Stimulated activated naive CD8-positive, alpha-beta T cell treated with anti-CD3 and anti-CD28 coated beads, Interleukin-15, Interleukin-2, amounts not matched to agents 100 ng/mL and 50 ng/mL, for 24 hours (primary cell): ENCODE measurements around the gene CARD9.

Source experiments
- H3K27ac Mint-ChIP-seq: one replicate; pipeline ENCODE4 v1.8.0; 2021; ENCODE audit warnings: mild to moderate bottlenecking, mixed read lengths
- H3K27me3 Mint-ChIP-seq: one replicate; pipeline ENCODE4 v1.8.0; 2021; ENCODE audit warnings: mixed read lengths
- H3K36me3 Mint-ChIP-seq: one replicate; pipeline ENCODE4 v1.8.0; 2021; ENCODE audit warnings: low read depth, mixed read lengths
- H3K4me1 Mint-ChIP-seq: one replicate; pipeline ENCODE4 v1.8.0; 2021; ENCODE audit warnings: low read depth, mixed read lengths
- H3K4me3 Mint-ChIP-seq: one replicate; pipeline ENCODE4 v1.8.0; 2021; ENCODE audit warnings: mild to moderate bottlenecking, mixed read lengths
- H3K9me3 Mint-ChIP-seq: one replicate; pipeline ENCODE4 v1.8.0; 2021; ENCODE audit warnings: mixed read lengths

Gene CARD9

DNA sequence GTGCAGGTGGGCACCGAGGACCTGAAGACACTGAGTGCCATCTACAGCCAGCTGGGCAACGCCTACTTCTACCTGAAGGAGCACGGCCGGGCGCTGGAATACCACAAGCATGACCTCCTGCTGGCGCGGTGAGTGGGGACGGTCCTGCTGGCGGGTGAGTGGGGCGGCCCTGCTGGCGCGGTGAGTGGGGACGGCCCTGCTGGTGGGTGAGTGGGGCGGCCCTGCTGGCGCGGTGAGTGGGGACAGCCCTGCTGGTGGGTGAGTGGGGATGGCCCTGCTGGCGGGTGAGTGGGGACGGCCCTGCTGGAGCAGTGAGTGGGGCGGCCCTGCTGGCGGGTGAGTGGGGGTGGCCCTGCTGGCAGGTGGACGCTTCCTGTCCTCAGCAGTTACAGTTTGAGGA, 38.9 kb downstream of the CARD9 start:
- no peaks in the 10 kb centered on the region for H3K27me3 Mint-ChIP-seq
- no peak overlapping the region for H3K4me3 Mint-ChIP-seq
- no peaks in the 10 kb centered on the region for H3K36me3 Mint-ChIP-seq

DNA sequence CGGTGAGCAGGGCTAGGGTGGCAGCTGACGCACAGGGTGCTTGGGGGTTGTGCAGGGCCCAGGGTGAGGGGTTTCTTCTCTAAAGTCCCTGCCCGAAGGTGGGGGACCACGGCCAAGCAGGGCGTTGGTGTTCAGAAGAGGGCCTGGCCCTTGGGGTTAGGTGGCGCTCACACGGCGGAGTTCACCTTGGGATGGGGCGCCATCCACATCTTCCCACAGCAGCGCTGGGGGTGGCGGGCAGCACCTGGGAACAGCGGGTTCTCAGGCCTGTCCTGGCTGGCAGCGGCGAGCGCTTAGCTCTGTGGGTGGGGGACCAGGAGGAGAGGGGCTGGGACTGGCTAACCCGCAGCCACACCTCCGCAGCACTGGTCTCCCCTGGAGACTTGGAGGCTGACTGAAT, 40.0 kb downstream of the CARD9 start:
- no peaks in the 10 kb centered on the region for H3K4me1 Mint-ChIP-seq
- H3K27me3 Mint-ChIP-seq = no peaks in the 10 kb centered on the region
- no peak overlapping the region for H3K4me3 Mint-ChIP-seq
- no peak overlapping the region for H3K27ac Mint-ChIP-seq
- H3K9me3 Mint-ChIP-seq = no peaks in the 10 kb centered on the region
- H3K36me3 Mint-ChIP-seq = no peaks in the 10 kb centered on the region

More for the DNA sequence above, 38.9 kb downstream of the CARD9 start:
- Mint-ChIP-seq H3K4me1 (no peaks in the 10 kb centered on the region), H3K9me3 (no peaks in the 10 kb centered on the region), H3K27ac (no peak overlapping the region)

GRCh38 chr9:136333045-136333444, 40.4 kb downstream of the CARD9 start:
- Mint-ChIP-seq H3K9me3 (no peaks in the 10 kb centered on the region), H3K27me3 (no peaks in the 10 kb centered on the region), H3K36me3 (no peaks in the 10 kb centered on the region), H3K27ac (no peak overlapping the region), H3K4me3 (no peak overlapping the region), H3K4me1 (no peaks in the 10 kb centered on the region)

GRCh38 chr9:136332482-136332983, 40.9 kb downstream of the CARD9 start:
- H3K27ac Mint-ChIP-seq = no peak overlapping the region
- no peaks in the 10 kb centered on the region for H3K27me3 Mint-ChIP-seq
- no peak overlapping the region for H3K4me3 Mint-ChIP-seq
- no peaks in the 10 kb centered on the region for H3K9me3 Mint-ChIP-seq
- no peaks in the 10 kb centered on the region for H3K36me3 Mint-ChIP-seq
- no peaks in the 10 kb centered on the region for H3K4me1 Mint-ChIP-seq

DNA sequence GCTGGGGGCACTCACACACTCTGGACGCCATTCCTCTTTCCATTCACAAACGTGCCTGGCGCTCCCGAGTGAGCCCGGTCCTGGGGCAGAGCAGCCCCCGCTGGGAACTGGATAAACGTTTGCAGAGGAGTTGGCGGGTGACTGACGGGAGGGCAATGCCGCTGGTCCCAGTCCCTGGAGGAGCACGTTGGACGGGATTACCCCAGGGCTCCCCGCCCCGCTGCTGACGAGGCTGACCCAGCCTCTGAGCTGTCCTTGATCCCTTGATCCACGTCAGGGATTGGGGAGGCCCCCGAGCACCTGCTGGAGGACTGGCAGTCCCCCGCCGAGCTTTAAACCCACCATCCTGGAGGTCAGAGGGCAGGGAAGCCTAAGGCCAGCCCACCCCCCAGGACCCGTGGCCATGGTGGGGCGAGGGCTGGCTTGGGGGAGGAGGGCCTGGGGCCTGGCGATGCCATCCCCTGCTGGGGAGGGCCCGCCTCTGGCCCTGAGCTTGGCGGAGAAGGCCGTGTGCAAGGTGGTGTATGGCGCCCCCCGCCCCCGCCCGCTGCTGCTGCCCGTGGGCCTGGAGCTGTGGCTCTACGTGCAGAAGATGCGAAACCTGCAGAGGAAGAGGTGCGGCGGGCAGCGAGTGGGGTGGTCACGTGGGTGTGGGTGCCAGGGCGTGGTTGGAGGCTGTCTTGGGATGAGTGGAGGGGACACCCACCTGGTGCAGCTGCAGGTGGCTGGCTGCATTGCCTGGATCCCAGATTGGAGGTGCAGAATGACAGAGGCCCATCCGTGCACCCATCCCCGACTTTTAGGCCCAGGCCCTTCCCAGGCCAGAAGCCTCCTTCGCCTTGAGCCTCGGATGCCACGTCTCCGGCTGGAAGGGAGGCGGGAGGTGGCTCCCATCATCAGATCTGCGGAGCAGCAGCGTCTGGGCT, 41.6 kb downstream of the CARD9 start:
- no peak overlapping the region for H3K4me3 Mint-ChIP-seq
- no peaks in the 10 kb centered on the region for H3K9me3 Mint-ChIP-seq
- no peaks in the 10 kb centered on the region for H3K27me3 Mint-ChIP-seq
- H3K27ac Mint-ChIP-seq = no peak overlapping the region
- H3K4me1 Mint-ChIP-seq = no peaks in the 10 kb centered on the region
- no peaks in the 10 kb centered on the region for H3K36me3 Mint-ChIP-seq

DNA sequence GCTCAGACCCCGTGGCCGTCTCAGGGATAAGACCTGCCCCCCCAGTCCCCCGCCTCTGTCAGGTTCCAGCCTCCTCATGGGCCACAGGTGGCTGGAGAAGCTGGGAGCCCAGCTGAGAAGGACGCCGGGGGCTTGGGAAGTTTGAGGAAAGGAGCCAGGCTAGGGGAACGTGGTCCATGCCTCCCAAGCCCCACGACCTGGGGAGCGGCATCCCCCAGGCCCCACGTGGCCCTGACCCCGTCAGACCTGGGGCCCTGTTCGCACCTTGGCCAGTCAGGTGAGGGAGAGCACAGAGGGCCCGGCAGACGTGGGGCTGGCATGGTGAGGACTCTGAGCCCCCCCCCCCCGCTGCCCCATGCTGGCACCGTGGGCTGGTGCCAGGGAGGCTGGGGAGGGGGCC, 42.4 kb downstream of the CARD9 start:
- no peaks in the 10 kb centered on the region for H3K9me3 Mint-ChIP-seq
- no peaks in the 10 kb centered on the region for H3K4me1 Mint-ChIP-seq
- H3K4me3 Mint-ChIP-seq = no peak overlapping the region
- H3K36me3 Mint-ChIP-seq = no peaks in the 10 kb centered on the region
- H3K27ac Mint-ChIP-seq = no peak overlapping the region
- H3K27me3 Mint-ChIP-seq = no peaks in the 10 kb centered on the region

DNA sequence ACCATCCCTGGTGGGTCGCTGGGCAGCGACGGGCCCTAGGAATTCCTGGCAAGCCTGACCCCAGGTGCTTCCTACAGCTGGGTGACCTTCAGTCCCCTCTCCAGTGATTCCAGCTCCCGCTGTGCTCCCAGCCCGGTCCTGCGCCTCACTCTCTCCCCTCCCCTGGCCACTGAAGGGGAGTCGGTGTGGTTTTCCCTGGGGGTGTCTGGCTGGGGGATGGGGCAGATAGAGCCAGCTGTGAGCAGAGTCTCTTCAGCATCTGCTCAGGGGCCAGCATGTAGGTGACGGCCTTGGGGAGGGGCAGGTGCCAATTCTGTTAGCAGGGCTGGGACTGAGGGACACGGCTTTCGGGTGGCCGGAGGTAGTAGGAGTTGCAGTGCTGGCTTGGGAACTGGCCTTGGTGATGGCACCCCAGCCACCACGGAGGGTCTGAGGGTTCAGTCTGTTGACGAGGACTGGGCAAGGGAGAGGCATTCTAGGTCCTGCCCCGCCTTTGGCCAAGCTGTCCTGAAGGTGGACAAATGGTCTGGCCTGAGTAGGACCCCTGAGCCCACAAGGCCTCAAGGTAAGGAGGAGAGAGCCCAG, 43.0 kb downstream of the CARD9 start:
- H3K4me3 Mint-ChIP-seq = no peak overlapping the region
- no peaks in the 10 kb centered on the region for H3K9me3 Mint-ChIP-seq
- no peaks in the 10 kb centered on the region for H3K27me3 Mint-ChIP-seq
- no peak overlapping the region for H3K27ac Mint-ChIP-seq
- H3K4me1 Mint-ChIP-seq = no peaks in the 10 kb centered on the region
- no peaks in the 10 kb centered on the region for H3K36me3 Mint-ChIP-seq

GRCh38 chr9:136329636-136330405, 43.6 kb downstream of the CARD9 start:
- no peaks in the 10 kb centered on the region for H3K36me3 Mint-ChIP-seq
- H3K27me3 Mint-ChIP-seq = no peaks in the 10 kb centered on the region
- H3K27ac Mint-ChIP-seq = no peak overlapping the region
- no peak overlapping the region for H3K4me3 Mint-ChIP-seq
- H3K9me3 Mint-ChIP-seq = no peaks in the 10 kb centered on the region
- H3K4me1 Mint-ChIP-seq = no peaks in the 10 kb centered on the region

GRCh38 chr9:136329211-136329627, 44.2 kb downstream of the CARD9 start:
- Mint-ChIP-seq H3K27me3 (no peaks in the 10 kb centered on the region), H3K27ac (no peak overlapping the region), H3K9me3 (no peaks in the 10 kb centered on the region), H3K4me3 (no peak overlapping the region), H3K36me3 (no peaks in the 10 kb centered on the region), H3K4me1 (no peaks in the 10 kb centered on the region)

DNA sequence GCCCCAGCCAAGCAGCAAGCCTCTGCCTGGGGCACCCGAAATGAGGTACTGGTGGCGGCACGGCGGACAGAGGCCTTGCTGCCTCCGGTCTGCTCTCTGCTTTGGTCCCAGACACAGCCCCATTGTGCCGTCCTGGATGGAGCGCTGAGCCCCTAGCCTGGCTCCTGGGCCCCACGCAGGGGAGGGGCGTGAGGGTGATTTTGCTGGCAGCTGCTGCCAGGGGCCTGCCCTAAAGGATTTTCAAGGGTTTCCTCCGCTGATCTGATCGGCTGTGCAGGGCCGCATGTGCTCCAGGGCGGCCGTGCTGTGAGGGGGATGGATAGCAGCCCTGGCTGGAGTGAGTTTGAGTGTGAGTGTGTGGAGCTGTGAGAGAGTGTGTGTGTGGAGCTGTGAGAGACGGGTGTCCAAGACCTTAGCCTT, 44.8 kb downstream of the CARD9 start:
- no peaks in the 10 kb centered on the region for H3K9me3 Mint-ChIP-seq
- H3K27me3 Mint-ChIP-seq = no peaks in the 10 kb centered on the region
- H3K4me3 Mint-ChIP-seq = peak overlapping the region; percentile 51
- H3K36me3 Mint-ChIP-seq = no peaks in the 10 kb centered on the region
- no peak overlapping the region for H3K27ac Mint-ChIP-seq
- H3K4me1 Mint-ChIP-seq = no peaks in the 10 kb centered on the region

- Mint-ChIP-seq H3K27ac (no peak overlapping the region), H3K4me3 (peak overlapping the region; percentile 17), H3K4me1 (no peaks in the 10 kb centered on the region)
Observed at GRCh38 chr9:136328011-136328621, 45.4 kb downstream of the CARD9 start.

DNA sequence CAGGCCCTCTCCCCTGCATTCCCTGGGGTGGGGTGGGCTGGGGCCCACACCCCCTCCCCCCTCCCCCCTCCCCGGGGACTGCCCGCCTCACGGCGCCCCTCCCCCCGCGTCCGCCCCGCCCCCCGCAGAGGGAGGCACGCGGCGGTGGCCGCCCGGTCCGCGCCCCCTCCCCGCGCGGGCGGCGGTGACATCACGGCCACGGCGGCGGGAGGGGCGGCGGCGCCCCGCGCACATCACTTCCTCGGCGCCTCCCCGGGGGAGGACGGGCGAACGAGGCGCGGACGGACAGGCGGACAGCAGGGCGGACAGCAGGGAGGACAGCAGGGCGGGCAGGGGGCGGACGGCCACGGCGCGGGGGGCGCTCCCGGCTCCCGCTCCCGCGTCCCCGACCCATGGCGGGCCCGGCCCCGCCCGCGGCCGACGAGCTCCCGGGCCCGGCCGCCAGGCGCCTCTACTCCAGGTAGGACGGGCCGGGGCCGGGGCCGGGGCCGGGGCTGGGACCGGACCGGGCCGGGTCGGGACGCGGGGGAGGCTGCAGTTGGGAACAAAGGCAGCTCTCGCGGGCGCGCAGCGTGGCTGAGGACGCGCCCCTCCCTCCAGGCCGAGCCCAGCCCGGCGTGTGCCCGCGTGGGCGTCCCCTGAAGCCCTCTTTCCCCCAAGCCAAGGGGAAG, 46.0 kb downstream of the CARD9 start, which contains the start of gene GPSM1:
Gene GPSM1, plus strand, starts transcription at position 236 of the 671 bp plus-strand sequence. Its CDS starts 157 bp downstream, at position 393.
- Mint-ChIP-seq H3K4me3 (peak within 1 kb of the TSS; percentile 54), H3K27me3 (no peaks in the 10 kb centered on the region), H3K4me1 (no peaks in the 10 kb centered on the region), H3K27ac (no peak within 1 kb of the TSS), H3K9me3 (no peaks in the 10 kb centered on the region), H3K36me3 (no peaks in the 10 kb centered on the region)

More at GRCh38 chr9:136328011-136328621, 45.4 kb downstream of the CARD9 start:
- Mint-ChIP-seq H3K36me3 (no peaks in the 10 kb centered on the region), H3K9me3 (no peaks in the 10 kb centered on the region), H3K27me3 (no peaks in the 10 kb centered on the region)

GRCh38 chr9:136326761-136327303, 46.6 kb downstream of the CARD9 start:
- H3K27me3 Mint-ChIP-seq = no peaks in the 10 kb centered on the region
- H3K36me3 Mint-ChIP-seq = no peaks in the 10 kb centered on the region
- H3K27ac Mint-ChIP-seq = no peak overlapping the region

More at GRCh38 chr9:136326761-136327303, 46.6 kb downstream of the CARD9 start:
- Mint-ChIP-seq H3K4me3 (peak overlapping the region; percentile 53), H3K4me1 (no peaks in the 10 kb centered on the region), H3K9me3 (no peaks in the 10 kb centered on the region)
